Measurements from ENCODE around the gene PXN.
"Not testable (repeated sequence)": the region's sequence is repeated elsewhere in the genome, so short reads cannot be mapped to it uniquely, and the experiment has no call there.

PXN gene

DNA sequence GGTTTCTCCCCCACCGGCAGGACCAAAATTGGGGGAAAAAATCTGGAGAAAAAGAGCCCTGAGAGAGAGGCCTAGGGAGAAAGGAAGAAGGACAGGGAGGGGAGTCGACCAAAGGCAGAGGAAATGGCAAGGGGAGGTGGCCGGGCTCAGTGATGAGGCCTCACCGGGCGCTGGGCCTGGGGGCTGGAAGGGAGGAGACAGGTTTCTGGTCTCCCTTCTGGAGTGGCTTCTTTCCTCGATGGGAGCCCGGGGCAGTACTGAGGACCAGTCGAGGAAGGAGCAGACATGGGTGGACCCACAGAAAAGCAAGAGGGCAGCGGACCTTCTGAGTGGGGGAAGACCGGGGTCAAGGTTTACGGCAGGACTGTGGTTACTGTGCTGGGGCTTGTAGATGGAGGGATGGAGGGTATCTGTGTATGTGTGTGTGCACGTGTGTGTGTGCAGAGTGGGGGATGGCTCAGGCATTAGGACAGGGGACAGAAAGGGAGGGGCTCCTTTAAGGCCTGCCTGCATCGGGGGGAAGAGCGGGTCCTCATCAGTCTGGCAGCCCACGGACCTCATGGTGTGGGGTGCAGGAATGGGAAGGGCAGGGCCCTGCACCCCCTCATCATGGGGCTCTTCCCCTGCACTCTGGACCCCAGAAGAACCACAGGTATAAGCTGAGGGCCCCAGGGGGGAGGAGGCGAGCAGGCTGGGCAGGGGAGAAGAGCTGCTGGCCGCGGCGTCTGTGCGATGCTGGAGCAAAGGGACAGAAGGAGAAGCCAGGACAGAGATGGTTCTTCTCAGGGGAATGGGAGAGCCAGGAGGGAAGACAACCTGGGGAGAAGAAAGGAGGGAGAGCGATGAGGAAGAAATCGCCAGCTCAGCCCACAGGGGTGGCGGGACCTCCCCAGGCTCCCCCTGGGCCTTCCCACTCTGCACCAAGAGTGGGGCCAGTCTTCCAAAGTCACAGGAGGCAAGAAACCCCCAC lies 49.5 kb downstream of the PXN start:
- no peak overlapping the region for H3K27ac ChIP-seq
- TF ChIP-seq, protein P1, sequence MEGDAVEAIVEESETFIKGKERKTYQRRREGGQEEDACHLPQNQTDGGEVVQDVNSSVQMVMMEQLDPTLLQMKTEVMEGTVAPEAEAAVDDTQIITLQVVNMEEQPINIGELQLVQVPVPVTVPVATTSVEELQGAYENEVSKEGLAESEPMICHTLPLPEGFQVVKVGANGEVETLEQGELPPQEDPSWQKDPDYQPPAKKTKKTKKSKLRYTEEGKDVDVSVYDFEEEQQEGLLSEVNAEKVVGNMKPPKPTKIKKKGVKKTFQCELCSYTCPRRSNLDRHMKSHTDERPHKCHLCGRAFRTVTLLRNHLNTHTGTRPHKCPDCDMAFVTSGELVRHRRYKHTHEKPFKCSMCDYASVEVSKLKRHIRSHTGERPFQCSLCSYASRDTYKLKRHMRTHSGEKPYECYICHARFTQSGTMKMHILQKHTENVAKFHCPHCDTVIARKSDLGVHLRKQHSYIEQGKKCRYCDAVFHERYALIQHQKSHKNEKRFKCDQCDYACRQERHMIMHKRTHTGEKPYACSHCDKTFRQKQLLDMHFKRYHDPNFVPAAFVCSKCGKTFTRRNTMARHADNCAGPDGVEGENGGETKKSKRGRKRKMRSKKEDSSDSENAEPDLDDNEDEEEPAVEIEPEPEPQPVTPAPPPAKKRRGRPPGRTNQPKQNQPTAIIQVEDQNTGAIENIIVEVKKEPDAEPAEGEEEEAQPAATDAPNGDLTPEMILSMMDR (IDR thresholded peaks at IDR 0.05) = no peak
- H3K9me3 ChIP-seq = peaks cover 4% of the 10 kb centered on the region
- H3K36me3 ChIP-seq = peaks cover 99% of the 10 kb centered on the region
- no peak overlapping the region for H3K4me3 ChIP-seq (ENCODE audit: low read depth in 1 of 2, low read length in 1 of 2)
- no peaks in the 10 kb centered on the region for H3K27me3 ChIP-seq
- H3K4me1 ChIP-seq (ENCODE audit: control insufficient read depth in 1 of 2, insufficient read depth in 1 of 2, low read depth in 1 of 2, low read length in 1 of 2) = peaks cover 8 to 11% of the 10 kb centered on the region in 2 experiments

- no peak overlapping the region for H3K4me3 ChIP-seq (ENCODE audit: low read depth in 1 of 2, low read length in 1 of 2)
- peaks cover 8 to 11% of the 10 kb centered on the region in 2 experiments for H3K4me1 ChIP-seq (ENCODE audit: control insufficient read depth in 1 of 2, insufficient read depth in 1 of 2, low read depth in 1 of 2, low read length in 1 of 2)
- TF ChIP-seq, protein P1 (IDR thresholded peaks at IDR 0.05) = no peak
- H3K36me3 ChIP-seq = peaks cover 99% of the 10 kb centered on the region
- H3K27ac ChIP-seq = no peak overlapping the region
- H3K27me3 ChIP-seq = no peaks in the 10 kb centered on the region
- H3K9me3 ChIP-seq = peaks cover 4% of the 10 kb centered on the region
Measured at GRCh38 chr12:120215357-120215735, 50.2 kb downstream of the PXN start.

DNA sequence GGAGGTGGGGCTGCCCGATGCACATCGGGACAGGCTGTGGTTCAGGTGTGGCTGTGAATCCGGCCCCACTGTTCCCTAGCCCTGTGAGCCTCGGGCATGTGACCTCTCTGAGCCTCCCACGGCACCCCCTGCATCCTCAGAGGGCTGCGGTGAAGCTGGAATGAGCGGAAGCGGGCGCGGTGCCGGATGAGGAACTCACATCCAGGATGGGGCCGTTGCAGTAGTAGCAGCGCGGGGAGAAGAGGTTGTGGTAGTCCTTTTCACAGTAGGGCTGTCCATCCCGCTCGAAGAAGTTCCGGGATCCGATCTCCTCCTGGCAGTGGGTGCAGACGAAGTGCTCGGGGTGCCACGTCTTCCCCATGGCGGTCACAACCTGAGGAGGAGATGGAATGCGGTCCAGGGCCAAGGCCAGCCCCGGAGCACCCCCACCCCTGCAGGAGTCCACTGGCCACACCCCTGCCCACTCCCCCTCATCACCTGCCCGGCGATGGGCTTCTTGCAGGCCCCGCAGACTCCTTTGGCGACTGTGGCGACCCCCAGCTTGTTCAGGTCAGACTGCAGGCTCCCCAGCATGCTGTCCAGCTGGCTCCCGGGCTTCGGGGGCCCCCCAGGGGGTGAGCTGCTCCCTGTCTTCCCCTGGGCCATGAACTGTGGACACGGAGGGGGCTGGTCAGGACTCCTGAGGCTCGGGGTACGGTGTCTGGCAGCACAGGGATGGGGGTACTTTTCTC lies 50.7 kb downstream of the PXN start:
- Histone ChIP-seq H3K27ac (no peak overlapping the region), H3K9me3 (peaks cover 4% of the 10 kb centered on the region), H3K27me3 (no peaks in the 10 kb centered on the region), H3K4me3 (ENCODE audit: low read depth in 1 of 2, low read length in 1 of 2) (no peak overlapping the region), H3K36me3 (peaks cover 99% of the 10 kb centered on the region), H3K4me1 (ENCODE audit: control insufficient read depth in 1 of 2, insufficient read depth in 1 of 2, low read depth in 1 of 2, low read length in 1 of 2) (peaks cover 8 to 11% of the 10 kb centered on the region in 2 experiments)
- TF ChIP-seq, protein P1 (IDR thresholded peaks at IDR 0.05) = no peak

DNA sequence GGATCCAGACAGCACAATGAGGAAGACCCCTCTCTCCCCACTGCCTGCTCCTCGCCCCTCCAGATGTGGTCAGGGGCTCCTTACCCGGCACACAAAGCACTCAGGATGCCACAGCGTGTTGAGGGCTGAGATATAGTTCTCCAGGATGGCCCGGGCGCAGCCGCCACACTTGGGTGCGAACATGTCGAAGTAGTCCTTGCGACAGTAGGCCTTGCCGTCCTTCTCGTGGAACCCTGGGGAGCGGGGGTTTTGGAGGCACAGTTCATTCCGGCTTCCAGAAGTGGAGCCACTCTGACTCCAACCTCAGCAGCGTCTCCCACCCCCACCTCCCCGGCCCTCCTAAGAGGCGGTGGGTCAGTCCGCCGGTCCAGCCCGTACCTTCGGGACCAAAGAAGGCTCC lies 51.8 kb downstream of the PXN start:
- no peak overlapping the region for H3K27ac ChIP-seq
- peaks cover 4% of the 10 kb centered on the region for H3K9me3 ChIP-seq
- H3K4me1 ChIP-seq (ENCODE audit: control insufficient read depth in 1 of 2, insufficient read depth in 1 of 2, low read depth in 1 of 2, low read length in 1 of 2) = peaks cover 8 to 11% of the 10 kb centered on the region in 2 experiments
- TF ChIP-seq, protein P1 (IDR thresholded peaks at IDR 0.05) = no peak
- H3K4me3 ChIP-seq (ENCODE audit: low read depth in 1 of 2, low read length in 1 of 2) = no peak overlapping the region
- H3K27me3 ChIP-seq = no peaks in the 10 kb centered on the region
- peaks cover 90% of the 10 kb centered on the region for H3K36me3 ChIP-seq

- H3K36me3 ChIP-seq = peaks cover 85% of the 10 kb centered on the region
- not testable (repeated sequence) for H3K9me3 ChIP-seq; H3K4me3 ChIP-seq (ENCODE audit: low read depth in 1 of 2, low read length in 1 of 2); H3K27me3 ChIP-seq; H3K27ac ChIP-seq
- H3K4me1 ChIP-seq (ENCODE audit: control insufficient read depth in 1 of 2, insufficient read depth in 1 of 2, low read depth in 1 of 2, low read length in 1 of 2) = peaks cover 8 to 11% of the 10 kb centered on the region in 2 experiments
Measured at GRCh38 chr12:120213182-120213581, 52.3 kb downstream of the PXN start.
